H9 (cell line): ENCODE data around the gene ETV6. TPM values are rescaled to one million over a fixed set of nuclear protein-coding genes. Genes with fewer than 3 reads are reported as not detected.

Experiments
- DNase-seq: peaks from one replicate; pipeline ENCODE4 v3.0.0-alpha.2; 2017
- H2AFZ ChIP-seq: one replicate; pipeline ENCODE4 v1.6.1; 2013; ENCODE audit warnings: mild to moderate bottlenecking, low read length, control low read depth, moderate library complexity
- H2AK5ac ChIP-seq: 2 replicates; pipeline ENCODE4 v1.6.1; 2013; ENCODE audit warnings: low read length, control low read depth, mixed read lengths; ENCODE audit not compliant: insufficient read length
- H2BK120ac ChIP-seq: one replicate; pipeline ENCODE4 v1.6.1; 2013; ENCODE audit warnings: low read depth, mild to moderate bottlenecking, low read length, control low read depth, inconsistent platforms; ENCODE audit not compliant: poor library complexity, severe bottlenecking
- H2BK12ac ChIP-seq: 2 replicates; pipeline ENCODE4 v1.6.1; 2013; ENCODE audit warnings: low read length, control low read depth, mixed read lengths, low read depth; ENCODE audit not compliant: insufficient read length
- H2BK15ac ChIP-seq: 2 replicates; pipeline ENCODE4 v1.6.1; 2013; ENCODE audit warnings: low read depth, low read length, control low read depth
- H2BK20ac ChIP-seq: one replicate; pipeline ENCODE4 v1.6.1; 2013; ENCODE audit warnings: low read depth, mild to moderate bottlenecking, low read length, control low read depth, inconsistent platforms; ENCODE audit not compliant: poor library complexity, severe bottlenecking
- H2BK5ac ChIP-seq: 2 replicates; pipeline ENCODE4 v1.6.1; 2013; ENCODE audit warnings: low read length, control low read depth, mixed read lengths; ENCODE audit not compliant: insufficient read length
- H3K14ac ChIP-seq: 2 replicates; pipeline ENCODE4 v1.6.1; 2013; ENCODE audit warnings: low read length, control low read depth; ENCODE audit not compliant: insufficient read depth
- H3K18ac ChIP-seq: 2 replicates; pipeline ENCODE4 v1.6.1; 2013; ENCODE audit warnings: low read depth, mild to moderate bottlenecking, mixed read lengths, low read length, control low read depth; ENCODE audit not compliant: insufficient read length
- H3K23ac ChIP-seq: 2 replicates; pipeline ENCODE4 v1.6.1; 2013; ENCODE audit warnings: low read length, control low read depth, mixed read lengths, low read depth; ENCODE audit not compliant: insufficient read length
- H3K23me2 ChIP-seq: 2 replicates; pipeline ENCODE4 v1.6.1; 2013; ENCODE audit warnings: low read depth, mild to moderate bottlenecking, mixed read lengths, low read length, control low read depth; ENCODE audit not compliant: insufficient read length, poor library complexity, severe bottlenecking
- H3K27ac ChIP-seq: 2 replicates; pipeline ENCODE4 v1.5.1; 2013; ENCODE audit warnings: low read length, control low read depth, mixed read lengths, low read depth; ENCODE audit not compliant: insufficient read length
- H3K27me3 ChIP-seq: 2 replicates; pipeline ENCODE4 v1.6.1; 2013; ENCODE audit warnings: low read length, control low read depth, inconsistent platforms; ENCODE audit not compliant: insufficient read depth
- H3K4ac ChIP-seq: 2 replicates; pipeline ENCODE4 v1.6.1; 2013; ENCODE audit warnings: low read depth, mild to moderate bottlenecking, control low read depth, inconsistent platforms, low read length, moderate library complexity
- H3K4me1 ChIP-seq: 2 replicates; pipeline ENCODE4 v1.6.1; 2013; ENCODE audit warnings: low read length, control low read depth, inconsistent platforms; ENCODE audit not compliant: insufficient read depth
- H3K4me2 ChIP-seq: 2 replicates; pipeline ENCODE4 v1.6.1; 2013; ENCODE audit warnings: low read length, control low read depth, mixed read lengths; ENCODE audit not compliant: insufficient read length, insufficient read depth
- H3K56ac ChIP-seq: 2 replicates; pipeline ENCODE4 v1.6.1; 2013; ENCODE audit warnings: low read depth, mild to moderate bottlenecking, mixed read lengths, low read length, control low read depth; ENCODE audit not compliant: insufficient read length
- H3K79me1 ChIP-seq: 2 replicates; pipeline ENCODE4 v1.6.1; 2013; ENCODE audit warnings: low read depth, mild to moderate bottlenecking, moderate library complexity, low read length, control low read depth, inconsistent platforms; ENCODE audit not compliant: insufficient read depth, poor library complexity, severe bottlenecking
- H3K79me2 ChIP-seq: 2 replicates; pipeline ENCODE4 v1.6.1; 2013; ENCODE audit warnings: low read length, control low read depth, inconsistent platforms; ENCODE audit not compliant: insufficient read depth
- H3K9ac ChIP-seq: 2 replicates; pipeline ENCODE4 v1.6.1; 2013; ENCODE audit warnings: low read length, control low read depth, mixed read lengths; ENCODE audit not compliant: insufficient read length; ENCODE audit errors: extremely low read depth
- H3K9me3 ChIP-seq: one replicate; pipeline ENCODE4 v1.6.1; 2013; ENCODE audit warnings: low read depth, low read length, inconsistent platforms; ENCODE audit not compliant: control insufficient read depth
- H3T11ph ChIP-seq: one replicate; pipeline ENCODE4 v1.6.1; 2013; ENCODE audit warnings: mild to moderate bottlenecking, low read length, control low read depth, inconsistent platforms
- H4K20me1 ChIP-seq: one replicate; pipeline ENCODE4 v1.6.1; 2013; ENCODE audit not compliant: control insufficient read depth, insufficient read length, insufficient read depth
- H4K5ac ChIP-seq: 2 replicates; pipeline ENCODE4 v1.6.1; 2013; ENCODE audit warnings: low read depth, mild to moderate bottlenecking, mixed read lengths, low read length, control low read depth; ENCODE audit not compliant: insufficient read length
- H4K8ac ChIP-seq: replicated peaks from 2 replicates; pipeline ENCODE4 v1.6.1; 2013; ENCODE audit warnings: low read length, control low read depth, mixed read lengths, low read depth; ENCODE audit not compliant: insufficient read length
- H4K91ac ChIP-seq: 2 replicates; pipeline ENCODE4 v1.6.1; 2013; ENCODE audit warnings: low read depth, mild to moderate bottlenecking, moderate library complexity, mixed read lengths, low read length, control low read depth; ENCODE audit not compliant: insufficient read length
- H3K27ac Mint-ChIP-seq, 3 experiments: 2 replicates in 2 of 3; 3 replicates in 1 of 3; pipeline ENCODE4 v1.8.0; 2020 to 2021; ENCODE audit warnings: mixed read lengths in 3 of 3, mild to moderate bottlenecking in 1 of 3, moderate library complexity in 1 of 3
- H3K27me3 Mint-ChIP-seq: 2 replicates; pipeline ENCODE4 v1.8.0; 2021; ENCODE audit warnings: low read depth, mild to moderate bottlenecking, moderate library complexity, mixed read lengths
- H3K36me3 Mint-ChIP-seq, 3 experiments: 2 replicates in 2 of 3; 3 replicates in 1 of 3; pipeline ENCODE4 v1.8.0; 2020 to 2021; ENCODE audit warnings: low read depth in 3 of 3, mixed read lengths in 3 of 3; ENCODE audit not compliant: insufficient read depth in 1 of 3
- H3K4me1 Mint-ChIP-seq, 2 experiments: 2 replicates each; pipeline ENCODE4 v1.8.0; 2020; ENCODE audit warnings: mixed read lengths in 2 of 2
- H3K4me3 Mint-ChIP-seq, 2 experiments: 2 replicates in 1 of 2; 3 replicates in 1 of 2; pipeline ENCODE4 v1.8.0; 2020 to 2021; ENCODE audit warnings: mild to moderate bottlenecking in 2 of 2, mixed read lengths in 2 of 2, moderate library complexity in 1 of 2
- H3K9me3 Mint-ChIP-seq, 2 experiments: 2 replicates in 1 of 2; 3 replicates in 1 of 2; pipeline ENCODE4 v1.8.0; 2020; ENCODE audit warnings: mild to moderate bottlenecking in 2 of 2, mixed read lengths in 2 of 2, moderate library complexity in 1 of 2
- CTCF ChIP-seq: fragments of 200-600 bp; sonication (generic); conservative IDR thresholded peaks from 3 replicates; pipeline ENCODE4 v1.8.0; 2021; ENCODE audit warnings: antibody characterized with exemption, mild to moderate bottlenecking
- WGBS: extraction: QIAGEN DNeasy Blood & Tissue Kit; methylation state at CpG from one replicate; pipeline ENCODE4 v1.1.7; 2013; ENCODE audit warnings: missing lambda C conversion rate, low lambda C conversion rate, mixed read lengths; ENCODE audit not compliant: insufficient read length; ENCODE audit errors: extremely low coverage; 5-methylcytosine and 5-hydroxymethylcytosine counted together
- total RNA-seq: library from RNA; stranded (reverse); gene quantifications from 2 replicates; pipeline ENCODE4 v1.2.1, GENCODE V29; 2021

Gene ETV6
- total RNA-seq, 1 experiment from 2014 or later: 28.7 TPM

- Histone ChIP-seq H2AK5ac (no peak overlapping the region), H2BK12ac (no peak overlapping the region), H2BK5ac (no peak overlapping the region), H3K27me3 (no peaks in the 10 kb centered on the region), H2AFZ (no peak overlapping the region), H4K91ac (no peak overlapping the region), H3T11ph (no peak overlapping the region), H3K9ac (no peak overlapping the region), H3K23me2 (peaks cover 13% of the 10 kb centered on the region), H3K9me3 (no peaks in the 10 kb centered on the region), H3K4me1 (peaks cover 21% of the 10 kb centered on the region; the same call in 1 of the 2 replicates), H3K4ac (no peak overlapping the region), H3K4me2 (no peak overlapping the region), H2BK20ac (no peak overlapping the region), H4K20me1 (no peaks in the 10 kb centered on the region), H4K5ac (no peak overlapping the region), H3K27ac (no peak overlapping the region), H3K56ac (no peak overlapping the region), H4K8ac (no peak overlapping the region), H2BK120ac (no peak overlapping the region), H3K79me2 (peaks cover 9% of the 10 kb centered on the region; the same call in 1 of the 2 replicates), H3K18ac (no peak overlapping the region), H3K79me1 (no peaks in the 10 kb centered on the region), H2BK15ac (no peak overlapping the region), H3K14ac (0 out of 2 replicates have a peak overlapping the region, but pooled peaks have one; percentile 6), H3K23ac (no peak overlapping the region)
- H3K36me3 Mint-ChIP-seq: no peaks in the 10 kb centered on the region
- DNase-seq: no peak
- peak overlapping the region; percentile 8 to 96 for H3K4me3 Mint-ChIP-seq
- WGBS: no CpG with 5 or more reads among the region's 16 CpGs
- peak overlapping the region in 1 of 3 experiments; percentile 42; a peak in 1 of 7 replicates for H3K27ac Mint-ChIP-seq
- H3K27me3 Mint-ChIP-seq: no peaks in the 10 kb centered on the region
- H3K4me1 Mint-ChIP-seq: peaks cover 44 to 54% of the 10 kb centered on the region in 2 experiments
- no peak for TF ChIP-seq CTCF
- H3K9me3 Mint-ChIP-seq: no peaks in the 10 kb centered on the region
Observed at GRCh38 chr12:11652351-11653040, 3.0 kb downstream of the ETV6 start.
